HG02943 (cell line): Measurements from ENCODE around the gene PRAC2.

ENCODE experiments used
- ATAC-seq: cut with Tn5 transposase; IDR thresholded peaks from one replicate; pipeline ENCODE4 v1.9.1; 2021; ENCODE audit warnings: mild to moderate bottlenecking, low read depth, moderate library complexity; ENCODE audit not compliant: unreplicated experiment

PRAC2 gene

DNA sequence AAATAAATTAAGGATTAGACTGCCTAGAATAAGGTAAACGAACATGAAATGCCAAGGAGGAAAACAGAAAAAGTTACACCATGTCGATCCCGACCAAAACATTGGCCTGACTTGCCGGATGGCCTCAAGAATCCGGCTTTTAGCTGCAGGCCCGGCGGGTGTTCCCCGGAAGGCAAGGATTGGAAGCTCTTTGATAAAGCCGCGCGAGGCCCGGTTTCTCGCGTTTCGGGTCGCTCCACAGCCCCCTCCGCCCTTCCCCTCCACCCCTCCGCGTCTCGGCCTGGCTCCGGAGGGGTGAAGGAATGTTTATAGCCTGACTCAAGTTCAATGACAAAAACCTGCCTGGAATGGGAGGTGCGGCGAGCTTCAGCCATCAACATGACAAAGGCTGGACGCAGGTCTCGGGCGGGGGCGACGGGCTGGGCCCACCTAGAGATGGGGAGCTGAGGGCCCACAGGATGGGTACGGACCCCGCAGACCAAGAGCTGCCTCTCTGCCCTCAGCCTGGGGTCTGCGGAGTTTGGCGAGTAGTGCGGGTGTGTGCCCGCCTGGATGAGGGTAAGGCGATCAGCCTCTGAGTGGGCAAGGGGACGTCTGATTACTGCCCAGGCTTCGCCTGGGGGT is 3.2 kb upstream of the PRAC2 start:
- no peak for ATAC-seq

DNA sequence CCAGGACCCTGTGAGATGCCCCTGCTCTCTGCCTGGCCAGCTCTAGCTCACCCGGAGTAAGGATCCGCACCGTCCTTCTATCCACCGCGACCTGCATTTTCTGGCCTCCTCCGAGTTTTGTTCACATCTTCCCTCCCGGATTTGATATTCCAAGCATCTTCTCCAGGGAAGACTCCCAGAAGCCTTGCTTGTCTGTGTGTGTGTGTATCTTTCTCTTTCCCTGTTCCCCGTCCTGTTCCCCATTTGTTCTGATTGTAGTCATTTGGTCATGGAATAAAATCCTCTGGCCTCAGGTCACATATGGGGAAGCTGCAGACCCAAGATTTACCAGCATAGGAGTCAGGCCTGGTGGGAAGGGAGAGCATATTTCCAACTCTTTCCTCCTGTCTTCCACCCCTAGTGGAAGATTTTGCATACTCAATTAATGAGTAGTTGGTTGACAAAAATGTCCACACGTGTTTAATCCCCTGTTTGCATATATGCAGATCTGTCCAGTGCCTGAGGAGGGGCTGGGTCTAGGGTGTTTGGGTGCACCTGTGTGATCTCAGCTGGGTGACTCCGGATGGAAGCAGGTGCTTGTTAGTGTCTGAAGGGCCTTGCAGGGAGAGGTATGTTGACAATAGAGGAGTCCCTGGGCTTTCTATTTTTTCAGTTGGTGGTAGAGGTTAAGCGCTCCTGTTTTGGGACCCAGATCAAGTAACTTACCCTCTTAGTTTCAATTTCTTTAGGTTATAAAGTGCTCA is 2.5 kb upstream of the PRAC2 start:
- ATAC-seq = no peak

- ATAC-seq = no peak
Observed at GRCh38 chr17:48721009-48721402, 2.0 kb upstream of the PRAC2 start.

DNA sequence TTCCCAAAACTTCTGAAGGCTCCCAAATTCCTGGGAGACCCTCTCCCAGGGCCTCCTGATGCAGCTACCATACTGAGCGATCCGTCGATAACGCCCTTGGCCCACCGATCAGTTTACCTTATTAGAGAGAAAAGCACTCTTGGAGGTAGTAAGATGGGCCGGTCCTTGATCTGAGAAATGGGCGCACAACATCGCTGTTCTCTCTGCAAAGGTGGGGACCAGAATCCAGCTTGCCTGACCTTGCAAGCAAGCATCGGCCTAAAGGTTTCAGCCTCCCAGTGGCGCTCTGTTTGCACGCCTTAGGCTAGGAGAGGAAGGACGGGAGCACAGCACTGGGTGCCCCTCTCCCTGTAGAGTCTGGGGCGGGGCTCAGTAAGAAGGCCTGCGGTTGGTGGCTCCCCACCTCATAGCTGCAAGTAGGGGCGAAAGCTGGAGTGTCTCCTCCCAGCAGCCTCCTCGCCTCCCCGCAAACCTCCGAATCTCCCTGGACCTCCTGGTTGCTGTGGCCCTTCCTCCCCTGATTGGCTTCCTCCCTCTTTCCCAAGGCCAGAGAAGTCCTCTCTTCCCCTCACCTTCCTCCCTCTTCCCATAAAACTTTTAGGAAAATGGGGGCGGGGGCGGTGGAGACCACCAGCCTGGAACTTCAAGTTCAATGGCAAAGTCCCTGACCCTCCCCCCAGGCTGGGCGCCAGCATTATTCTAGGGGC is 631 bp upstream of the PRAC2 start, which contains the start of gene PRAC1:
PRAC1 (minus strand) TSS at position 318 of the 707 bp plus-strand sequence; CDS start at position 192, 126 bp downstream.
- ATAC-seq = no peak

GRCh38 chr17:48723423-48724250 is 652 bp downstream of the PRAC2 start:
- no peak for ATAC-seq

DNA sequence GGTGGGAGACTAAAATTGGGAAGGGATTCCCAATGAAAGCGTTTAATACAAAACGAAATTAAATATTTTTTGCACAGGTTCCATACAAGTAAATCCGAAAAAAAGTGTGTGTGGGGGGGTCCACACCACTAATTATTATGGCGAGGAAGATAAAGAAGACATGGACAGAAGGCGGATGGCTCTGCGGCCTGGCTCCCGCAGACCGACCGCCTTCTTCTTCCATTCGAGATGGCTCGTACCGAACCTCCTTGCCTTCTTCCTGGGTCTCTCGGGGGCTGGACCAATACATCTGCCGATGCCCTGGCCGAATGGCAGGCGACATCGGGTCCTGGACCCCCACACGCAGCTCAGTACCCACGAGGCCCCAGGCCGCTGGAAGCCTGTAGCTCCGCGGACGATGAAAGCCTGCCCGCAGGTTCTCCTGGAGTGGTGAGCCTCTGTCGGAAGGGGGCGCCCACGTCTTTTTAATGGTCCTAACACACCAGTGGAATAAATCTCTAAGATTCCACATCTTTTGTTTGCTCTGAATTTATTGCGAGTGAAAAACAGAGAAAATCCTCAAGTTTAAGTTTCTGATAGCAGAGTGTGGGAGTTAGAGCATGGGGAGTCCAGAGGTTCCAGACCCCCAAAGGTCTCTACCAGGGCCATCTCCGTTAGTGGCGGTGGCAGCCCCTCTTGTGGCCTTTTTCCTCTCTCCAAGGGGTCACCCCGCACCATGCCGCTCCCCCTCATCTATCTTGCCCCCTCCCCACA is 1.4 kb downstream of the PRAC2 start:
- no peak for ATAC-seq

GRCh38 chr17:48725004-48725287 is 2.0 kb downstream of the PRAC2 start:
- no peak for ATAC-seq

DNA sequence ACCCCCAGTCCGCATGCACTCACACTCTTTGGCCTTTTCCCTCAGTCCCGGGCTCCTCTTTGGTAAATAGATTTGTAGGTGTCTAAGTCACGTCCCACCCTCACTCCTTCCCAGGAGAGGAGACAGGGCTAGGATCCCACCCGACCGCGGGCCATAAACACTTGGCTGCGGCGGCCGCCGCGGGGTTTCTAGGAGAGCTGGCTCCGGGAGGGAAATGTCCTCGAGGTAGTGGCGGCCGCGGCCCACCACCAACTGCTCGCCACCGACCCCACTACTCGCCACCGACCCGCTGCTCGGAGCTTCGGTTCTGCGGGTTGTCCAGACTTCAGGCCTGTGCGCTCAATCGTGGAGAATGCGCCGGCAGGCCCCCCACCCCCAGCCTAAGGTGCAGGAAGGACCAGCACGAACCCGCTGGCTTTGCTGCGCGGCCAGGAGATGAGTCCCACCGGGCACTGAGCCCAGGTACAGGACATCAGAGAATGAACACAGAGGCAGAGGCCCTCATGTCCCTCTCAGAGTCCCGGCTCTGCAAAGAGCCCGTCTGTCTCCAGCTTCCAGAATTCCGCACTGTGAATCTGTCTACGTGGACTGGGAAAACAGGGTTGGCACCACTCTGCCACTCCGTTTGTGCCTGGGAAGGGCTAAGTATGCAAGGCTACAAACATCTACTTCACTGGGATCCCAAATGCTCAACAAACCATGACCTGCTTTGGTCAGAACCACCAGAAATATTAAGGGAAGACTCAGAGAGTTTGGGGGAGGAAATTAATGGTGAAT is 2.5 kb downstream of the PRAC2 start:
- no peak for ATAC-seq

- no peak for ATAC-seq
Observed at GRCh38 chr17:48726114-48726915, 3.3 kb downstream of the PRAC2 start.

- ATAC-seq = no peak
Observed at GRCh38 chr17:48726916-48727286, 3.9 kb downstream of the PRAC2 start.

DNA sequence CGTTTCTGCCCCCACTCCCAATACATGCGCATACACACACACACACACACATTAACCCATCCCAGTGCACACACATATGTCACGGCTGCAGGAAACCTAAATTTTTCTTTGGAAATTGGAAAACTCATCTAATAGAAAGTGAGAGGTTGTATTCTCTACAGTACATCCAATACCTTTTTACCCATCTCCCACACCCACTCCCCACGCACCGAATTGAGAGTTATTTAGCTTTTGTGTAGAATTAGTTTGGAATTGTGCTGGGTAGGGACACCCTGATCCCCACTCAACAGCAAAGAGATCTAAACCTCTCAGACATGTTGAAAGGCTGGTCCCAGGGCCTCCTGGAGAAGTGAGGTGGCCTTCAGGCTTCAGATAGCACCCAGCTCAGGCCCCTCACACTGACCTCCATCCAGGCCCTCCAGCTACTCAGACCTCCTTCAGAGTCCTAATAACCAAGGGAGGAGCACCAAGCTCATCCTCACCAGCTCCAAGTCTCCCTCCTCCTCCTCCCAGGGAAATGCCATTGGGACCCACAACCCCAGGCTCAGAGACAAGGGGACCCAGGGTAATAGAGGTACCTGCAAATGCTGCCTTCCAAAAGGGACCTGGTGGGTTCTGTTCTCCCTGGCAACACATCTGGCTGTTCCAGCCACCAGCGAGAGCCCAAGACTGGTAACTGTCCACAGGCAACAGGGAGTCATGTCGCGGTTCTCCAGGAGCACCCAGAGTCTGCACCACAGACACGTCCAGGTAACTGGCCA is 4.6 kb downstream of the PRAC2 start:
- ATAC-seq = no peak

DNA sequence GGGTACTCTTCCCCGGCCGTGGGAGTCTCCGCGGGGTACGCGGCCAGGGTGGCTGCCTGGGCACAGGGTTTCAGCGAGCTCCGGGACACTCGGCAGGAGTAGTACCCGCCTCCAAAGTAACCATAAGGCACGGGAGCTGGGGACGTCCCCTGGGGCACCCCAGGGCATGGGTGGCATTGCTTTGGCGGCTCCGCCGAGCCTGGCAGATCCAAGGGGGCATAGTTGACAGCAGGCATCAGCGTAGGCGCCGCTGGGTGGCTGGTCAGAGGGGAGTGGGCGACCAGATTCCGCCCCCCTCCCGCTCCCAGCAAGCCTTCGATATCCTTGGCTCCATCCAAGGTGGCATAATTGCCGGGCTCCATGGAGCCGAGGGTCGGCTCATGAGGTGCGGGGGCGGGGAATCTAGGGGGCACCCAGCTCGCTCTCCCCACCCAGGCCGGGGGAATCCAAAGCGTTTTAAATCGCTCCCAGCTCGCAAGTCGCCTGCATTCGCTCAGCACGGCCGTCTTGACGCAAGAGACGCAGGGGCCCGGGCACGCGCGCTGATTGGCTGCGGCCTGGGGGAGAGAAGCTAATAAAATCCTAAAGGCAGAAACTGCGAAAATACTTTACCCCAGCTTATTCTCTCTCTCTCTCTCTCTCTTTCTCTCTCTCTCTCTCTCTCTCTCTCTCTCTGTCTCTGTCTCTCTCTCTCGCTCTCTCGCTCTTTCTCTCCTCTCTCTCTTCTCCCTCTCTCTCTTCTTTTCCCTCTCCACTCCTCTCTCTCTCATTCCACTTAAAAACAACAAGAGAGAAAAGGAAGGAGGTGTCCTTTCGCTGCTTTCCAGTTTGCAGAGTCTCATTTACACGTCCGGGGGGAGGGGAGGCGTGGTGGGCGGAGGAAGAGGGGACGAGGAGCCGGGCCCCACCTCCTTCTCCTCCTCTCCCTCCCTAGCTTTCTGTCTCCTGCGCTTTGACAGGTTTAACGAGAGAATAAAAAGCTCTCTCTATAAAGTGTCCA is 5.5 kb downstream of the PRAC2 start, which contains the start of gene HOXB13:
HOXB13 (minus strand) TSS at position 519 of the 1,000 bp plus-strand sequence; CDS start at position 362, 157 bp downstream.
- no peak for ATAC-seq

GRCh38 chr17:48729335-48730239 is 6.6 kb downstream of the PRAC2 start:
- ATAC-seq = no peak

DNA sequence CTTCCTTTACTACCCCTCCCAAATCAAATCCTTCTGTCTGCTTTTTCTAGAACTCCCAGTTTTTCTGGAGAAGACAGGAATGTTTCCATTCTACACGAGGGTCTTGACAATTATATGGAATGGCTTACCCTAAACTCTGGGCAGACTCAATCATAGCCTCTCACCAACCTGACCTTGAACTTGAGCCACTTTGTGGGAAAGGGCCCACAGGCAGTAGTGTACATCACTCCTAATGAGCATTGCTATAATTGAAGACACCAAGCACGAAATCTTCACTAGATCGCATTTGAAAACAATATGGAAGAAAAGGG is 7.2 kb downstream of the PRAC2 start:
- ATAC-seq = no peak

DNA sequence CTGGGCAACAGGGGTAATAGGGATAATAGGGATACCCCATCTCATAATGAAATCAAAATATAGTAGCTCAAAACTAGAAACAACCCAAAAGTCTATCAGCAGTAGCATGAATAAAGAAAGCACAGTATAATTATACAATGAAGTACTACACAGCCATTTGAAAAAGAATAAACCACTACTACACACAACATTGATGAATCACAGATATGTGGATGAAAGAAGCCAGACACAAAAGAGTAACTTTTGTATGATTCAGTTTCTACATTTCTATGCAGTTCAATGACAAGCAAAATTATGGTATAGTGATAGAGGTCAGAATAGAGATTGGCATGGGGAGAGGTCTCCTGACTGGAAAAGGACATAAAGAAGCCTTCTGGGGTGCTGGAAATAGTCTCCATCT is 8.4 kb downstream of the PRAC2 start:
- ATAC-seq = no peak
